H1 (cell line): ENCODE data around the gene BBS12. TPM values are rescaled to one million over a fixed set of nuclear protein-coding genes. Genes with fewer than 3 reads are reported as not detected.

ENCODE experiments used
- CTCF ChIA-PET: fragments of 300-600 bp; sonication (Branson Sonifier 250); formaldehyde crosslinking; loops from one replicate; lab custom pipeline; 2021; ENCODE audit not compliant: partially characterized antibody; lab: Charles Lee
- POLR2A ChIA-PET: fragments of 300-600 bp; sonication (Branson Sonifier 250); formaldehyde crosslinking; loops from one replicate; lab custom pipeline; 2021; ENCODE audit warnings: inconsistent platforms; ENCODE audit not compliant: partially characterized antibody; lab: Charles Lee
- DNase-seq, 2 experiments: peaks; one replicate each; pipeline versions ENCODE4 v3.0.0 to v3.0.0-alpha.2; 2010 to 2022; ENCODE audit warnings: low spot score in 2 of 2, low read depth in 1 of 2, mixed read lengths in 1 of 2
- FAIRE-seq: peaks from 2 replicates; lab custom pipeline; 2011; peaks lifted over from hg19 to GRCh38; lab: Jason Lieb, UNC
- H2AFZ ChIP-seq: 2 replicates; pipeline ENCODE4 v1.8.1; 2012; ENCODE audit warnings: low read length, inconsistent platforms
- H2AK5ac ChIP-seq: 2 replicates; pipeline ENCODE4 v1.6.1; 2013; ENCODE audit warnings: low read depth, low read length
- H2BK120ac ChIP-seq: replicated peaks from 2 replicates; pipeline ENCODE3; 2013; ENCODE audit warnings: low read depth, low read length, inconsistent platforms
- H2BK12ac ChIP-seq: 2 replicates; pipeline ENCODE4 v1.6.1; 2013; ENCODE audit warnings: low read depth, low read length
- H2BK15ac ChIP-seq: 2 replicates; pipeline ENCODE4 v1.6.1; 2013; ENCODE audit warnings: low read length
- H2BK20ac ChIP-seq: 2 replicates; pipeline ENCODE4 v1.6.1; 2013; ENCODE audit warnings: low read length
- H2BK5ac ChIP-seq: 2 replicates; pipeline ENCODE4 v1.6.1; 2013; ENCODE audit warnings: low read depth, low read length
- H3K14ac ChIP-seq: 2 replicates; pipeline ENCODE4 v1.6.1; 2013; ENCODE audit warnings: inconsistent platforms; ENCODE audit not compliant: insufficient read length
- H3K18ac ChIP-seq: 2 replicates; pipeline ENCODE4 v1.6.1; 2013; ENCODE audit warnings: low read length; ENCODE audit errors: extremely low read depth
- H3K23ac ChIP-seq: 2 replicates; pipeline ENCODE4 v1.6.1; 2013; ENCODE audit warnings: inconsistent platforms; ENCODE audit not compliant: insufficient read length
- H3K23me2 ChIP-seq: 2 replicates; pipeline ENCODE4 v1.6.1; 2013; ENCODE audit warnings: low read depth, low read length
- H3K27ac ChIP-seq: 2 replicates; pipeline ENCODE4 v1.6.1; 2011; ENCODE audit warnings: low read depth, low read length, inconsistent platforms
- H3K27me3 ChIP-seq, 4 experiments: replicated peaks in 1 of 4; 1 replicate in 1 of 4; 2 replicates in 3 of 4; pipeline versions ENCODE4 v1.6.1 to v1.8.1; 2011 to 2013; ENCODE audit warnings: low read length in 3 of 4, mild to moderate bottlenecking in 3 of 4, inconsistent platforms in 2 of 4, mixed read lengths in 2 of 4, moderate library complexity in 1 of 4; ENCODE audit not compliant: control insufficient read depth in 3 of 4, insufficient read depth in 3 of 4; ENCODE audit errors: extremely low read depth in 1 of 4
- H3K36me3 ChIP-seq, 4 experiments: 2 replicates each; pipeline versions ENCODE4 v1.6.1 to v1.8.1; 2011 to 2013; ENCODE audit warnings: mild to moderate bottlenecking in 4 of 4, low read length in 3 of 4, moderate library complexity in 2 of 4, control low read depth in 1 of 4, inconsistent platforms in 1 of 4; ENCODE audit not compliant: insufficient read depth in 4 of 4, control insufficient read depth in 2 of 4
- H3K4ac ChIP-seq: replicated peaks from 2 replicates; pipeline ENCODE3; 2013; ENCODE audit warnings: low read length, low read depth, mixed read lengths, inconsistent platforms; ENCODE audit not compliant: insufficient read length
- H3K4me1 ChIP-seq, 4 experiments: replicated peaks in 1 of 4; 1 replicate in 1 of 4; 2 replicates in 3 of 4; pipeline versions ENCODE4 v1.6.1 to v1.8.1; 2011 to 2013; ENCODE audit warnings: low read length in 3 of 4, inconsistent platforms in 2 of 4, mixed read lengths in 1 of 4; ENCODE audit not compliant: insufficient read depth in 4 of 4, control insufficient read depth in 3 of 4
- H3K4me2 ChIP-seq, 2 experiments: 2 replicates each; pipeline versions ENCODE4 v1.6.1 to v1.8.1; 2011 to 2013; ENCODE audit warnings: low read depth in 2 of 2, low read length in 2 of 2, control low read depth in 1 of 2, inconsistent platforms in 1 of 2, mild to moderate bottlenecking in 1 of 2; ENCODE audit not compliant: insufficient read depth in 1 of 2
- H3K4me3 ChIP-seq, 4 experiments: fragments of 200-600, 300-600 bp in 1 of 4; sonication (generic), shearing (Covaris generic), sonication (Bioruptor Twin) in 1 of 4; 2 replicates each; pipeline versions ENCODE4 v1.5.1 to v1.8.1; 2011 to 2016; ENCODE audit warnings: low read length in 4 of 4, low read depth in 3 of 4, control low read depth in 2 of 4, inconsistent platforms in 2 of 4, mild to moderate bottlenecking in 2 of 4, mixed read lengths in 1 of 4, moderate library complexity in 1 of 4; ENCODE audit not compliant: insufficient read depth in 2 of 4; ENCODE audit errors: extremely low read depth in 1 of 4
- H3K56ac ChIP-seq: replicated peaks from 2 replicates; pipeline ENCODE3; 2013; ENCODE audit warnings: low read depth, mild to moderate bottlenecking, mixed read lengths, low read length, inconsistent platforms; ENCODE audit not compliant: insufficient read length
- H3K79me1 ChIP-seq: 2 replicates; pipeline ENCODE4 v1.6.1; 2013; ENCODE audit warnings: low read depth, low read length, control low read depth
- H3K79me2 ChIP-seq, 2 experiments: 2 replicates each; pipeline versions ENCODE4 v1.6.1 to v1.8.1; 2012 to 2013; ENCODE audit warnings: low read length in 2 of 2, mild to moderate bottlenecking in 2 of 2, inconsistent platforms in 1 of 2; ENCODE audit not compliant: insufficient read depth in 2 of 2, control insufficient read depth in 1 of 2
- H3K9ac ChIP-seq, 4 experiments: replicated peaks in 1 of 4; 1 replicate in 1 of 4; 2 replicates in 3 of 4; pipeline versions ENCODE4 v1.6.1 to v1.8.1; 2011 to 2013; ENCODE audit warnings: low read depth in 3 of 4, low read length in 3 of 4, control low read depth in 2 of 4, mild to moderate bottlenecking in 2 of 4, moderate library complexity in 2 of 4, inconsistent platforms in 1 of 4; ENCODE audit errors: extremely low read depth in 1 of 4
- H3K9me3 ChIP-seq, 2 experiments: 2 replicates each; pipeline versions ENCODE4 v1.6.1 to v1.8.1; 2012 to 2013; ENCODE audit warnings: mild to moderate bottlenecking in 2 of 2, moderate library complexity in 2 of 2, control low read depth in 1 of 2, inconsistent platforms in 1 of 2, low read depth in 1 of 2, low read length in 1 of 2, mixed read lengths in 1 of 2; ENCODE audit not compliant: insufficient read depth in 2 of 2
- H4K20me1 ChIP-seq, 2 experiments: replicated peaks in 1 of 2; 2 replicates each; pipeline versions ENCODE3 to v1.8.1; 2011 to 2013; ENCODE audit warnings: inconsistent platforms in 2 of 2, low read length in 2 of 2, mild to moderate bottlenecking in 1 of 2; ENCODE audit not compliant: insufficient read depth in 2 of 2, control insufficient read depth in 1 of 2
- H4K5ac ChIP-seq: 2 replicates; pipeline ENCODE4 v1.6.1; 2013; ENCODE audit warnings: low read length, low read depth, mixed read lengths, inconsistent platforms; ENCODE audit not compliant: insufficient read length
- H4K8ac ChIP-seq: 2 replicates; pipeline ENCODE4 v1.8.0; 2013; ENCODE audit warnings: mild to moderate bottlenecking, moderate library complexity, low read length, inconsistent platforms; ENCODE audit not compliant: insufficient read depth; ENCODE audit errors: extremely low read depth
- H4K91ac ChIP-seq: replicated peaks from 2 replicates; pipeline ENCODE3; 2013; ENCODE audit warnings: low read length, mixed read lengths, inconsistent platforms; ENCODE audit not compliant: insufficient read length
- BCL11A ChIP-seq, 2 experiments: IDR thresholded peaks; one replicate each; pipeline ENCODE4 v1.6.1; 2011; ENCODE audit warnings: low read depth in 2 of 2, low read length in 2 of 2, mild to moderate bottlenecking in 2 of 2
- CTCF ChIP-seq, 3 experiments: IDR thresholded peaks; 1 replicate in 2 of 3; 2 replicates in 1 of 3; pipeline versions ENCODE4 v1.5.1 to v1.6.1; 2011; ENCODE audit warnings: low read length in 3 of 3, mild to moderate bottlenecking in 3 of 3, inconsistent platforms in 2 of 3, low read depth in 1 of 3, moderate library complexity in 1 of 3; ENCODE audit not compliant: insufficient read depth in 1 of 3; ENCODE audit errors: control extremely low read depth in 1 of 3
- POLR2AphosphoS5 ChIP-seq: IDR thresholded peaks from 2 replicates; pipeline ENCODE4 v1.6.1; 2011; ENCODE audit warnings: low read depth, low read length
- RAD21 ChIP-seq, 2 experiments: IDR thresholded peaks in 1 of 2; conservative IDR thresholded peaks in 1 of 2; 2 replicates each; pipeline ENCODE4 v1.6.1; 2011; ENCODE audit warnings: low read depth in 2 of 2, low read length in 2 of 2, improper control_type of control experiment in 1 of 2, inconsistent platforms in 1 of 2, mild to moderate bottlenecking in 1 of 2, moderate library complexity in 1 of 2
- WGBS, 2 experiments: shearing (Covaris generic) in 1 of 2; methylation state at CpG; one replicate each; pipeline versions ENCODE4 v1.1.6 to v1.1.7; 2013 to 2015; ENCODE audit warnings: low lambda C conversion rate in 2 of 2, mixed read lengths in 2 of 2, inconsistent platforms in 1 of 2, low coverage in 1 of 2, missing lambda C conversion rate in 1 of 2; ENCODE audit not compliant: insufficient replicate concordance in 2 of 2, insufficient coverage in 1 of 2, insufficient read length in 1 of 2; ENCODE audit errors: extremely low coverage in 1 of 2, missing lambda C conversion rate in 1 of 2; 5-methylcytosine and 5-hydroxymethylcytosine counted together
- polyA plus RNA-seq, 7 experiments: library from polyadenylated mRNA; depleted of rRNA in 3 of 7; stranded (reverse) in 5 of 7; unstranded in 2 of 7; fragments of >200 nt in 5 of 7; fragments of 200-250 nt in 2 of 7; gene quantifications; 1 replicate in 5 of 7; 2 replicates in 1 of 7; 4 replicates in 1 of 7; pipeline versions ENCODE4 v1.2.1 to v1.2.3, GENCODE V29; 2011 to 2013; ENCODE audit warnings: missing spikeins in 2 of 7, mixed read lengths in 2 of 7
- total RNA-seq: library from RNA; stranded (reverse); fragmentation: NEBNext Ultra II Directional; extraction: Animal tissue kit (Norgen Biotek cat#: 25700); gene quantifications from 2 replicates; pipeline ENCODE4 v1.2.1, GENCODE V29; 2021

Gene BBS12
- total and polyA plus RNA-seq, 2 of the 8 experiments (the other 6 are each of a cell fraction or from before 2014, with no cell fraction given): 0.88 to 2.6 TPM

GRCh38 chr4:122759639-122760310 is 27.3 kb downstream of the BBS12 start:
- Histone ChIP-seq H3K23me2 (no peaks in the 10 kb centered on the region), H2BK120ac (no peak overlapping the region), H3K23ac (no peak overlapping the region), H4K91ac (no peak overlapping the region), H3K14ac (no peak overlapping the region), H3K27ac (no peak overlapping the region), H3K18ac (no peak overlapping the region), H3K79me2 (no peaks in the 10 kb centered on the region), H2AFZ (no peak overlapping the region), H3K9me3 (no peaks in the 10 kb centered on the region), H2BK5ac (no peak overlapping the region), H2BK20ac (no peak overlapping the region), H2BK15ac (no peak overlapping the region), H2AK5ac (no peak overlapping the region), H2BK12ac (no peak overlapping the region), H4K8ac (no peak overlapping the region), H3K4ac (no peak overlapping the region), H4K5ac (no peak overlapping the region), H3K27me3 (peaks cover 0 to 1% (median 0%) of the 10 kb centered on the region in 4 experiments; a peak in 1 of 7 replicates), H3K56ac (no peak overlapping the region)
- no peak for FAIRE-seq
- 63 to 100% methylated on average over 1 to 3 of the region's 3 CpGs for WGBS, 2 experiments
- DNase-seq: no peak
- CTCF ChIA-PET: interaction anchor here (0.6 to 4.0 kb wide), 6 partner anchors 21 to 846 kb away, joined by 3 to 21 read pairs (median 4); no protein-coding TSS in a partner anchor
- no peak for TF ChIP-seq BCL11A (IDR thresholded peaks at IDR 0.05; ENCODE audit: low read depth in 2 of 2, low read length in 2 of 2)
- peak in 1 of 3 experiments; percentile 42; a peak in 2 of 4 replicates for TF ChIP-seq CTCF (IDR thresholded peaks at IDR 0.05; ENCODE audit: control extremely low read depth in 1 of 3, insufficient read depth in 1 of 3, low read depth in 1 of 3, low read length in 3 of 3)
- TF ChIP-seq POLR2AphosphoS5: no peak
- peak in 1 of 2 experiments; percentile 31; a peak in 3 of 4 replicates for TF ChIP-seq RAD21 (IDR thresholded peaks at IDR 0.05 in 1 of 2, conservative IDR thresholded peaks at IDR 0.05 in 1 of 2; ENCODE audit: low read depth in 2 of 2, low read length in 2 of 2)
- TF ChIP-seq, all 59 proteins: peak for 2
- Histone ChIP-seq H3K4me3 (no peak overlapping the region), H4K20me1 (no peaks in the 10 kb centered on the region), H3K9ac (no peak overlapping the region), H3K4me1 (peaks cover 0 to 6% (median 2%) of the 10 kb centered on the region in 4 experiments; a peak in 2 of 7 replicates), H3K79me1 (no peaks in the 10 kb centered on the region), H3K36me3 (no peaks in the 10 kb centered on the region), H3K4me2 (no peak overlapping the region)
- POLR2A ChIA-PET: interaction anchor here (0.6 to 2.5 kb wide), 2 partner anchors 68 to 117 kb away, joined by 3 to 16 read pairs; no protein-coding TSS in a partner anchor
